Melanocyte of skin (primary cell): Measurements from ENCODE around the gene KRT73. TPM values are rescaled to one million over a fixed set of nuclear protein-coding genes. Genes with fewer than 3 reads are reported as not detected.

ENCODE experiments used
- total RNA-seq, 2 donors: library from RNA; depleted of rRNA; stranded (reverse); fragments of >200 nt; gene quantifications; 2 replicates each; pipeline ENCODE4 v1.2.3, GENCODE V29; 2012

KRT73 gene
- not detected for total RNA-seq

GRCh38 chr12:52618216-52618615 is at the start of gene KRT73:
Gene KRT73, minus strand, starts transcription at chr12:52618559. Its CDS starts 35 bp downstream, at chr12:52618524.

DNA sequence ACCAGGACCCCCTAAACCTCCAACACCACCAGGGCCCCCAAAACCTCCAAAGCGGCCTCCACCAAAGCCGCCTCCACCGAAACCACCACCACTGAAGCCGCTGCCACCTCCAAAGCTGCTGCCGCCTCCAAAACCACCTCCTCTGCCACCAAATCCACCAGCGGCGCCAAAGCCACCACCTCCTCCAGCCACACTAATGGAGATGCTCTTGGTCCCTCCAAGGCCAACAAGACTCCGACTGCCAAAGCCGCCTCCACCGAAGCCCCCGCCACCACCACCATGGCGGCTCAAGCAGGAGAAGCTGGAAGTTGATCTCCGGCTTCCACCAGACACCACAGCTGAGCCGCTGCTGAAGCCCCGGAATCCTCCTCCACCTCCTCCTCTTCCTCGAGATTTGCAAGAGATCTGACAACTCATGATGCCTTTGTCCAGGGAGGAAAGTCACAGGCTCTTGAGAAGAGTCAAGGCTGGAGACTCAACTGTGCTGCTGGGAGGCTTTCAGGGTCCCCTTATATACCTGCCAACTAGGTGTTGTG is 33.4 kb upstream of the KRT73 start, which contains the start of gene KRT2:
KRT2 (minus strand) TSS at position 486 of the 536 bp plus-strand sequence; CDS start at position 417, 69 bp downstream.

DNA sequence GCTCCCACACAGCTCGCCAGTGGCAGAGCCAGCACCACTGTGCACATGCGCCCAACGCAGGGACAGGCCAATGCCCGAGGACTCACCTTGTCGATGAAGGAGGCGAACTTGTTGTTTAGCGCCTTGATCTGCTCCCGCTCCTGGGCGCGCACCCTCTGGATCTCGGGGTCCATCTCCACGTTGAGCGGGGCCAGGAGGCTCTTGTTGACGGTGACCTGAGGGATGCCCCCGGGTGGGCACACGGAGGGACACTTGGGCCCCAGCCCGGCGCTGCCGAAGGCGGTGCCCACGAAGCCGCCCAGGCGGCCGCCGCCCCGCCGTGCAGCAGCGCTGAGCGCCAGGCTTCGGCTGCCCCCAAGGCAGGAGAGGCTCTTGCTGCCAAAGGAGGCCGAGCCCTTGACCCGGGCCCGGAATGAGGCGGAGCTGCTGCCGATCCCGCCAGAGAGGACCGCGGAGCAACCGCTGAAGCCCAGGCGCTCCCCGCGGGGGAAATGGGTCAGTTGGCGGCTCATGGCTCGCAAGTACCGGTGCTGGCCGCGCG is 17.3 kb downstream of the KRT73 start, which contains the start of gene KRT72:
KRT72 (minus strand) TSS at position 523 of the 541 bp plus-strand sequence; CDS start at position 512, 11 bp downstream.

GRCh38 chr12:52573743-52574142 is 44.6 kb downstream of the KRT73 start, which contains the start of gene KRT74:
Gene KRT74, minus strand, starts transcription at chr12:52573843. Its CDS starts 66 bp downstream, at chr12:52573777.

Other genes starting within 250 kb of the KRT73 start
- not detected for gene KRT84, start 232.9 kb downstream of the KRT73 start, total RNA-seq
- gene KRT82, start 212.2 kb downstream of the KRT73 start, total RNA-seq = not detected
- gene KRT75, start 184.2 kb downstream of the KRT73 start, total RNA-seq = not detected
- gene KRT6B, start 166.4 kb downstream of the KRT73 start, total RNA-seq = under 1 TPM in 1 of 2 donors, not detected in 1; 0.34 TPM
- gene KRT6C, start 144.8 kb downstream of the KRT73 start, total RNA-seq = not detected
- 1 to 10 TPM in 1 of 2 donors, not detected in 1; 1.0 TPM for gene KRT6A, start 125.3 kb downstream of the KRT73 start, total RNA-seq
- under 1 TPM in 1 of 2 donors, not detected in 1; 0.69 TPM for gene KRT5, start 98.2 kb downstream of the KRT73 start, total RNA-seq
- gene KRT71, start 65.4 kb downstream of the KRT73 start, total RNA-seq = not detected
- gene KRT74, start 44.7 kb downstream of the KRT73 start, total RNA-seq = not detected
- not detected for gene KRT72, start 17.1 kb downstream of the KRT73 start, total RNA-seq
- not detected for gene KRT2, start 33.7 kb upstream of the KRT73 start, total RNA-seq
- gene KRT1, start 61.8 kb upstream of the KRT73 start, total RNA-seq = not detected
- gene KRT77, start 85.0 kb upstream of the KRT73 start, total RNA-seq = not detected
- gene KRT76, start 158.8 kb upstream of the KRT73 start, total RNA-seq = not detected
- gene KRT3, start 177.6 kb upstream of the KRT73 start, total RNA-seq = not detected
- not detected for gene KRT4, start 195.6 kb upstream of the KRT73 start, total RNA-seq
- not detected for gene KRT79, start 215.8 kb upstream of the KRT73 start, total RNA-seq
- gene KRT78, start 230.4 kb upstream of the KRT73 start, total RNA-seq = not detected